T47D (cell line): ENCODE results near the gene PLXNB1.
"Not testable (repeated sequence)": the region's sequence is repeated elsewhere in the genome, so short reads cannot be mapped to it uniquely, and the experiment has no call there.

Experiments
- DNase-seq, 2 experiments: peaks; one replicate each; pipeline versions ENCODE4 v3.0.0 to v3.0.0-alpha.2; 2011 to 2012; ENCODE audit warnings: low read depth in 1 of 2, low spot score in 1 of 2
- JUND ChIP-seq: IDR thresholded peaks from 2 replicates; pipeline ENCODE4 v1.6.1; 2012; ENCODE audit warnings: low read depth
- in situ Hi-C: cut with HindIII; loops from 2 replicates; pipeline ENCODE4 v1.10.0; 2016; ENCODE audit warnings: low sequenced_read_pairs, low pct_unique_long_range_greater_than_20kb

PLXNB1 gene

GRCh38 chr3:48429960-48430707, at the start of gene PLXNB1:
TSS of gene PLXNB1 (minus strand) at chr3:48430086. CDS start at chr3:48424611, 5,475 bp downstream.
- DNase-seq: peak; percentile 73 to 90
- TF ChIP-seq JUND: no peak
- in situ Hi-C loops: no loop called here

GRCh38 chr3:48478626-48479555, 49.0 kb upstream of the PLXNB1 start:
- DNase-seq: no peak
- in situ Hi-C loops: no loop called here
- no peak for TF ChIP-seq JUND

GRCh38 chr3:48477959-48478520, 48.2 kb upstream of the PLXNB1 start:
- no peak for TF ChIP-seq JUND
- DNase-seq: no peak
- in situ Hi-C loops: no loop called here

GRCh38 chr3:48476426-48477053, 46.7 kb upstream of the PLXNB1 start:
- DNase-seq: no peak
- TF ChIP-seq JUND: no peak
- in situ Hi-C loops: no loop called here

GRCh38 chr3:48475188-48475587, 45.3 kb upstream of the PLXNB1 start:
- no peak for TF ChIP-seq JUND
- DNase-seq: no peak
- in situ Hi-C loops: no loop called here

- no peak for DNase-seq
- in situ Hi-C loops: no loop called here
- no peak for TF ChIP-seq JUND
These were observed 44.7 kb upstream of the PLXNB1 start for GRCh38 chr3:48474619-48475018.

- in situ Hi-C loops, DNase-seq: not testable (repeated sequence)
These were observed 44.1 kb upstream of the PLXNB1 start for GRCh38 chr3:48474031-48474430.

GRCh38 chr3:48473617-48473952, 43.7 kb upstream of the PLXNB1 start:
- DNase-seq: no peak
- in situ Hi-C loops: no loop called here
- no peak for TF ChIP-seq JUND

GRCh38 chr3:48472923-48473616, 43.2 kb upstream of the PLXNB1 start:
- TF ChIP-seq JUND: no peak
- DNase-seq: peak; percentile 62 to 87
- in situ Hi-C loops: no loop called here

GRCh38 chr3:48472673-48472922, 42.7 kb upstream of the PLXNB1 start:
- in situ Hi-C loops: no loop called here

GRCh38 chr3:48470286-48470685, 40.4 kb upstream of the PLXNB1 start:
- in situ Hi-C loops: no loop called here

More at GRCh38 chr3:48472673-48472922, 42.7 kb upstream of the PLXNB1 start:
- no peak for TF ChIP-seq JUND
- DNase-seq: peak in 1 of 2 experiments; percentile 18

GRCh38 chr3:48469046-48469915, 39.4 kb upstream of the PLXNB1 start:
- in situ Hi-C loops: no loop called here
- DNase-seq: no peak
- TF ChIP-seq JUND: no peak

More at GRCh38 chr3:48470286-48470685, 40.4 kb upstream of the PLXNB1 start:
- no peak for TF ChIP-seq JUND
- DNase-seq: no peak
